ENCODE results near the gene RND2. TPM values are rescaled to one million over a fixed set of nuclear protein-coding genes. Genes with fewer than 3 reads are reported as not detected.
A peak's percentile ranks its signal among the peaks of the same experiment; 100 is the strongest.

Gene RND2
- total and polyA plus RNA-seq, 2 of the 13 experiments (the other 11 are each of a cell fraction or from before 2014, with no cell fraction given) = 0.05 to 0.11 TPM

DNA sequence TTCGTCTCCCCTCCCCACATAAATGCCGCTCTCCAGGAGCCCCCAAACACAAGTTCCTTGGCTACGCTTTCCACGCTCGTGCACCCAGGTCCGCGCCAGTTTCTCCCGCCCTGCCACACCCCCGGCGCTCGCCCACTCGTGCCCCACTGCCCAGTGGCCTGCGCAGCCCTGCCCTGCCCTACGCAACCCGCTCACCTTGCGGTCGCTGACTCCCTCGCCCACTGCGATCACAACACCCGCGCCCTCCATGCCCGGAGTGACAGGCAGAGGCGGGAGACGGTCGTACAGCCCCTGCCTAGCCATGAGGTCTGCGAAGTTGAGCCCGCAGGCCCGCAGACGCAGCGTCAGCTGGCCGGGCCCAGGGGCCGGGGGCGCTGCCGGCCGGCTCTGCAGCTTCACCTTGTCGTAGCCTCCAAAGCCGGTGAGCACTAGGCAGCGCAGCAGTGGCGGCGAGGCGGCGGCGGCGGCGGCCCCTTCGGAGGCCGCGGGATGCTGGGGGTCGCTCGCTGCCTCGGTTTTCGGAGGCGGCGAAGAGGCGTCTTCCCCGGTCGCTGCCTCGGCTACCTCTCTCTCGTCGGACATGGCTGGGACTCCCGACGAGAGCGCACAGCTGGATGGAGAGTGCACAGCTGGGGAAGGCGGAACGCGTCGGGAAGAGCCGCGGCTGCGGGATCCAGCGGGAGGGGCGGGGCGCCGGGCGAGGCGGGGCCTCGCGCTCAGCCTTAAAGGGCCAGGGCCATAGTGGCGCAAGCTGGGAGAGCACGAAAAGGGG is 3.1 kb upstream of the RND2 start, which contains the start of gene VAT1 (continued):
- TF ChIP-seq, protein P1, sequence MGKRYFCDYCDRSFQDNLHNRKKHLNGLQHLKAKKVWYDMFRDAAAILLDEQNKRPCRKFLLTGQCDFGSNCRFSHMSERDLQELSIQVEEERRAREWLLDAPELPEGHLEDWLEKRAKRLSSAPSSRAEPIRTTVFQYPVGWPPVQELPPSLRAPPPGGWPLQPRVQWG (CRISPR knock-in tag; IDR thresholded peaks at IDR 0.05; ENCODE audit: borderline replicate concordance, low read depth) = no peak
- TF ChIP-seq ZNF430 (CRISPR knock-in tag; IDR thresholded peaks at IDR 0.05) (peak; percentile 84), THAP11 (CRISPR knock-in tag; IDR thresholded peaks at IDR 0.05) (peak; percentile 51; the same call in 1 of the 2 replicates), ZBTB3 (CRISPR knock-in tag; IDR thresholded peaks at IDR 0.05; ENCODE audit: borderline replicate concordance, low read depth) (0 out of 2 replicates have a peak, but pooled peaks have one; percentile 65), MIER3 (CRISPR knock-in tag; IDR thresholded peaks at IDR 0.05; ENCODE audit: borderline replicate concordance) (no peak; the same call in 1 of the 2 replicates), KDM4B (CRISPR knock-in tag; IDR thresholded peaks at IDR 0.05) (0 out of 2 replicates have a peak, but pooled peaks have one; percentile 35), ZFP1 (CRISPR knock-in tag; IDR thresholded peaks at IDR 0.05) (peak; percentile 24; the same call in 1 of the 2 replicates), TEAD2 (CRISPR knock-in tag; IDR thresholded peaks at IDR 0.05) (peak; percentile 20; the same call in 1 of the 2 replicates), ARID2 (CRISPR knock-in tag; IDR thresholded peaks at IDR 0.05; ENCODE audit: borderline replicate concordance) (peak; percentile 93), ZNF138 (CRISPR knock-in tag; IDR thresholded peaks at IDR 0.05; ENCODE audit: low read depth) (0 out of 2 replicates have a peak, but pooled peaks have one; percentile 22)
- TF ChIP-seq, protein P2, sequence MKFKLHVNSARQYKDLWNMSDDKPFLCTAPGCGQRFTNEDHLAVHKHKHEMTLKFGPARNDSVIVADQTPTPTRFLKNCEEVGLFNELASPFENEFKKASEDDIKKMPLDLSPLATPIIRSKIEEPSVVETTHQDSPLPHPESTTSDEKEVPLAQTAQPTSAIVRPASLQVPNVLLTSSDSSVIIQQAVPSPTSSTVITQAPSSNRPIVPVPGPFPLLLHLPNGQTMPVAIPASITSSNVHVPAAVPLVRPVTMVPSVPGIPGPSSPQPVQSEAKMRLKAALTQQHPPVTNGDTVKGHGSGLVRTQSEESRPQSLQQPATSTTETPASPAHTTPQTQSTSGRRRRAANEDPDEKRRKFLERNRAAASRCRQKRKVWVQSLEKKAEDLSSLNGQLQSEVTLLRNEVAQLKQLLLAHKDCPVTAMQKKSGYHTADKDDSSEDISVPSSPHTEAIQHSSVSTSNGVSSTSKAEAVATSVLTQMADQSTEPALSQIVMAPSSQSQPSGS (CRISPR knock-in tag; IDR thresholded peaks at IDR 0.05) = peak; percentile 59
- TF ChIP-seq, protein P3, sequence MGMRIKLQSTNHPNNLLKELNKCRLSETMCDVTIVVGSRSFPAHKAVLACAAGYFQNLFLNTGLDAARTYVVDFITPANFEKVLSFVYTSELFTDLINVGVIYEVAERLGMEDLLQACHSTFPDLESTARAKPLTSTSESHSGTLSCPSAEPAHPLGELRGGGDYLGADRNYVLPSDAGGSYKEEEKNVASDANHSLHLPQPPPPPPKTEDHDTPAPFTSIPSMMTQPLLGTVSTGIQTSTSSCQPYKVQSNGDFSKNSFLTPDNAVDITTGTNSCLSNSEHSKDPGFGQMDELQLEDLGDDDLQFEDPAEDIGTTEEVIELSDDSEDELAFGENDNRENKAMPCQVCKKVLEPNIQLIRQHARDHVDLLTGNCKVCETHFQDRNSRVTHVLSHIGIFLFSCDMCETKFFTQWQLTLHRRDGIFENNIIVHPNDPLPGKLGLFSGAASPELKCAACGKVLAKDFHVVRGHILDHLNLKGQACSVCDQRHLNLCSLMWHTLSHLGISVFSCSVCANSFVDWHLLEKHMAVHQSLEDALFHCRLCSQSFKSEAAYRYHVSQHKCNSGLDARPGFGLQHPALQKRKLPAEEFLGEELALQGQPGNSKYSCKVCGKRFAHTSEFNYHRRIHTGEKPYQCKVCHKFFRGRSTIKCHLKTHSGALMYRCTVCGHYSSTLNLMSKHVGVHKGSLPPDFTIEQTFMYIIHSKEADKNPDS (CRISPR knock-in tag; IDR thresholded peaks at IDR 0.05) = peak; percentile 89; the same call in 1 of the 2 replicates
- TF ChIP-seq, protein P4, sequence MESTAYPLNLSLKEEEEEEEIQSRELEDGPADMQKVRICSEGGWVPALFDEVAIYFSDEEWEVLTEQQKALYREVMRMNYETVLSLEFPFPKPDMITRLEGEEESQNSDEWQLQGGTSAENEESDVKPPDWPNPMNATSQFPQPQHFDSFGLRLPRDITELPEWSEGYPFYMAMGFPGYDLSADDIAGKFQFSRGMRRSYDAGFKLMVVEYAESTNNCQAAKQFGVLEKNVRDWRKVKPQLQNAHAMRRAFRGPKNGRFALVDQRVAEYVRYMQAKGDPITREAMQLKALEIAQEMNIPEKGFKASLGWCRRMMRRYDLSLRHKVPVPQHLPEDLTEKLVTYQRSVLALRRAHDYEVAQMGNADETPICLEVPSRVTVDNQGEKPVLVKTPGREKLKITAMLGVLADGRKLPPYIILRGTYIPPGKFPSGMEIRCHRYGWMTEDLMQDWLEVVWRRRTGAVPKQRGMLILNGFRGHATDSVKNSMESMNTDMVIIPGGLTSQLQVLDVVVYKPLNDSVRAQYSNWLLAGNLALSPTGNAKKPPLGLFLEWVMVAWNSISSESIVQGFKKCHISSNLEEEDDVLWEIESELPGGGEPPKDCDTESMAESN (CRISPR knock-in tag; conservative IDR thresholded peaks at IDR 0.05) = peak; percentile 49
- TF ChIP-seq, protein P5, sequence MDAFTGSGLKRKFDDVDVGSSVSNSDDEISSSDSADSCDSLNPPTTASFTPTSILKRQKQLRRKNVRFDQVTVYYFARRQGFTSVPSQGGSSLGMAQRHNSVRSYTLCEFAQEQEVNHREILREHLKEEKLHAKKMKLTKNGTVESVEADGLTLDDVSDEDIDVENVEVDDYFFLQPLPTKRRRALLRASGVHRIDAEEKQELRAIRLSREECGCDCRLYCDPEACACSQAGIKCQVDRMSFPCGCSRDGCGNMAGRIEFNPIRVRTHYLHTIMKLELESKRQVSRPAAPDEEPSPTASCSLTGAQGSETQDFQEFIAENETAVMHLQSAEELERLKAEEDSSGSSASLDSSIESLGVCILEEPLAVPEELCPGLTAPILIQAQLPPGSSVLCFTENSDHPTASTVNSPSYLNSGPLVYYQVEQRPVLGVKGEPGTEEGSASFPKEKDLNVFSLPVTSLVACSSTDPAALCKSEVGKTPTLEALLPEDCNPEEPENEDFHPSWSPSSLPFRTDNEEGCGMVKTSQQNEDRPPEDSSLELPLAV (CRISPR knock-in tag; conservative IDR thresholded peaks at IDR 0.05; ENCODE audit: low read depth) = no peak; the same call in 1 of the 2 replicates
- TF ChIP-seq, protein P6, sequence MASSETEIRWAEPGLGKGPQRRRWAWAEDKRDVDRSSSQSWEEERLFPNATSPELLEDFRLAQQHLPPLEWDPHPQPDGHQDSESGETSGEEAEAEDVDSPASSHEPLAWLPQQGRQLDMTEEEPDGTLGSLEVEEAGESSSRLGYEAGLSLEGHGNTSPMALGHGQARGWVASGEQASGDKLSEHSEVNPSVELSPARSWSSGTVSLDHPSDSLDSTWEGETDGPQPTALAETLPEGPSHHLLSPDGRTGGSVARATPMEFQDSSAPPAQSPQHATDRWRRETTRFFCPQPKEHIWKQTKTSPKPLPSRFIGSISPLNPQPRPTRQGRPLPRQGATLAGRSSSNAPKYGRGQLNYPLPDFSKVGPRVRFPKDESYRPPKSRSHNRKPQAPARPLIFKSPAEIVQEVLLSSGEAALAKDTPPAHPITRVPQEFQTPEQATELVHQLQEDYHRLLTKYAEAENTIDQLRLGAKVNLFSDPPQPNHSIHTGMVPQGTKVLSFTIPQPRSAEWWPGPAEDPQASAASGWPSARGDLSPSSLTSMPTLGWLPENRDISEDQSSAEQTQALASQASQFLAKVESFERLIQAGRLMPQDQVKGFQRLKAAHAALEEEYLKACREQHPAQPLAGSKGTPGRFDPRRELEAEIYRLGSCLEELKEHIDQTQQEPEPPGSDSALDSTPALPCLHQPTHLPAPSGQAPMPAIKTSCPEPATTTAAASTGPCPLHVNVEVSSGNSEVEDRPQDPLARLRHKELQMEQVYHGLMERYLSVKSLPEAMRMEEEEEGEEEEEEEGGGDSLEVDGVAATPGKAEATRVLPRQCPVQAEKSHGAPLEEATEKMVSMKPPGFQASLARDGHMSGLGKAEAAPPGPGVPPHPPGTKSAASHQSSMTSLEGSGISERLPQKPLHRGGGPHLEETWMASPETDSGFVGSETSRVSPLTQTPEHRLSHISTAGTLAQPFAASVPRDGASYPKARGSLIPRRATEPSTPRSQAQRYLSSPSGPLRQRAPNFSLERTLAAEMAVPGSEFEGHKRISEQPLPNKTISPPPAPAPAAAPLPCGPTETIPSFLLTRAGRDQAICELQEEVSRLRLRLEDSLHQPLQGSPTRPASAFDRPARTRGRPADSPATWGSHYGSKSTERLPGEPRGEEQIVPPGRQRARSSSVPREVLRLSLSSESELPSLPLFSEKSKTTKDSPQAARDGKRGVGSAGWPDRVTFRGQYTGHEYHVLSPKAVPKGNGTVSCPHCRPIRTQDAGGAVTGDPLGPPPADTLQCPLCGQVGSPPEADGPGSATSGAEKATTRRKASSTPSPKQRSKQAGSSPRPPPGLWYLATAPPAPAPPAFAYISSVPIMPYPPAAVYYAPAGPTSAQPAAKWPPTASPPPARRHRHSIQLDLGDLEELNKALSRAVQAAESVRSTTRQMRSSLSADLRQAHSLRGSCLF (CRISPR knock-in tag; IDR thresholded peaks at IDR 0.05; ENCODE audit: borderline replicate concordance) = no peak; the same call in 1 of the 2 replicates

All from HepG2 (cell line).